ENCODE data around the gene OPCML.

Gene OPCML

DNA sequence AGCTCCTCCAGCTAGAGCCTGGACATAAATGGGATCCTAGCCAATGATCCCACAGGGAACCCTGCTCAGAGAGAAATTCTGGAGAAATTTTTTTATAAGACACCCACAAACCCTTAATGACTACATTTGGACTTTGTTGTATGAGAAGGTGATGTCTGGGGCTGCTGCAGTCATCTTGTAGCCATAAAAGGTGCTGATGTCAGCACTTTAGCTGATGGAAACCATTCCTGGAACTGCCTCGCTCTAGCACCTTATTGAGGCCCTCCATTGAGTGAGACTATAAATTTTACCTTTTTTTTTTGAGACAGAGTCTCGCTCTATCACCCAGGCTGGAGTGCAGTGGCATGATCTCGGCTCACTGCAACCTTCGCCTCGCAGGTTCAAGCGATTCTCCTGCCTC is 610.7 kb downstream of the OPCML start:
- peaks cover 24% of the 10 kb centered on the region for H3K4me1 Mint-ChIP-seq
- H3K4me3 Mint-ChIP-seq: no peak overlapping the region
- TF ChIP-seq, protein P1, sequence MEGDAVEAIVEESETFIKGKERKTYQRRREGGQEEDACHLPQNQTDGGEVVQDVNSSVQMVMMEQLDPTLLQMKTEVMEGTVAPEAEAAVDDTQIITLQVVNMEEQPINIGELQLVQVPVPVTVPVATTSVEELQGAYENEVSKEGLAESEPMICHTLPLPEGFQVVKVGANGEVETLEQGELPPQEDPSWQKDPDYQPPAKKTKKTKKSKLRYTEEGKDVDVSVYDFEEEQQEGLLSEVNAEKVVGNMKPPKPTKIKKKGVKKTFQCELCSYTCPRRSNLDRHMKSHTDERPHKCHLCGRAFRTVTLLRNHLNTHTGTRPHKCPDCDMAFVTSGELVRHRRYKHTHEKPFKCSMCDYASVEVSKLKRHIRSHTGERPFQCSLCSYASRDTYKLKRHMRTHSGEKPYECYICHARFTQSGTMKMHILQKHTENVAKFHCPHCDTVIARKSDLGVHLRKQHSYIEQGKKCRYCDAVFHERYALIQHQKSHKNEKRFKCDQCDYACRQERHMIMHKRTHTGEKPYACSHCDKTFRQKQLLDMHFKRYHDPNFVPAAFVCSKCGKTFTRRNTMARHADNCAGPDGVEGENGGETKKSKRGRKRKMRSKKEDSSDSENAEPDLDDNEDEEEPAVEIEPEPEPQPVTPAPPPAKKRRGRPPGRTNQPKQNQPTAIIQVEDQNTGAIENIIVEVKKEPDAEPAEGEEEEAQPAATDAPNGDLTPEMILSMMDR (IDR thresholded peaks at IDR 0.05; ENCODE audit: unreplicated experiment in 3 of 3): no peak
- H3K27me3 Mint-ChIP-seq (ENCODE audit: low read depth): no peaks in the 10 kb centered on the region
- H3K36me3 Mint-ChIP-seq (ENCODE audit: low read depth): peaks cover 13% of the 10 kb centered on the region
- H3K27ac Mint-ChIP-seq: no peak overlapping the region
- peaks cover 16% of the 10 kb centered on the region for H3K9me3 Mint-ChIP-seq

DNA sequence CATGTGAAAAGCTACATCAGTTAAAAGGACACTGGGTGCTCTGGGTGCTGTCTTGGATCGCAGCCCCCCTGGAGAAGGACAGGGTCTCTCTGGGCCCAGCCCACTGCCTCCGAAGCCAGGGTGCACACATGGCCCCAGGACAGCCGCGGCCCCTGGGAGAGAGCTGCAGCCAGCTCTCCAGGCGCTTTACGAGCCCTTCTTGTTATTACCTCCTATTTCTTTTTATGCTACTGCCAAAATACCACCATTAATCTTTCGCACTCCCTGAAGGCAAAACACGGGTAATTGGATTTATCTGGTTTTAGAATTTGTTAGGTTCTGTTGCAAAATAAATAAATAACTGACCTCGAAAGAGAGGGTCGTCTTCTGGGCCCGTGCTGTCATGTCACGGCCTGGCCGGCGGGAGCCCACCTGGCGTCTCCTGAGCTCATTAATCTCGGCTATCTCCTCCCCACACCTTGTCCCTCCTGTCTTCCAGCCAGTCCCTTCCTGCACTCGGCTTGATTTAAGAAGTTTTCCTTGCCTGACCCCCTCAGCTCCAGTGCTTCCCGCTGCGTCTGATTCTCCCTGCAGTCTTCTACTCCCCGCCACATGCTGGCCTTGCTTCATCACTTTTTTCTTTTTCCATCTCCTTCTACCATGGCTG is 611.7 kb downstream of the OPCML start:
- H3K4me3 Mint-ChIP-seq: peak overlapping the region; percentile 0 to 1 (median 1)
- peak overlapping the region; percentile 51 to 79 (median 51) for H3K27ac Mint-ChIP-seq
- no peaks in the 10 kb centered on the region for H3K27me3 Mint-ChIP-seq (ENCODE audit: low read depth)
- peaks cover 8% of the 10 kb centered on the region for H3K36me3 Mint-ChIP-seq (ENCODE audit: low read depth)
- H3K4me1 Mint-ChIP-seq: peaks cover 24% of the 10 kb centered on the region
- peaks cover 9% of the 10 kb centered on the region for H3K9me3 Mint-ChIP-seq
- TF ChIP-seq, protein P1 (IDR thresholded peaks at IDR 0.05; ENCODE audit: unreplicated experiment in 3 of 3): no peak

DNA sequence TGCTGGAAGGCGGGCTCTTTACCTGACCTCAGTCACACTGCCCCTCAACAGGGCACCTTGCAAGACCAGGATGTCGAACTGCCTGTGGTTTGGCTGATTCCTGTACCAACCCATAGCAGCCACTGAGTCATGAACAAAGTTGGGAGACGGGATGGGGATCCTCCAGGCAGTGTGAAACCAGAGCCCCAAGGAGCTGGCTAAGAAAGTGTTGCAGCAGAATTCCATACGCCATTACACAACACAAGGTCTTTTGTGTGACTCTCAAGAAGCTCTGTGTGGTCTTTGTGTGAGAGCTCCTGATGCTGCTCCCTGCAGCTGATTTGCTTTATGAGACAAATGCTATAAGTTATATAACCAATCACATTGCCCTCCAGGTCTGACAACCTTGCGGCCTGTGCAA is 617.7 kb downstream of the OPCML start:
- Mint-ChIP-seq H3K4me3 (no peak overlapping the region), H3K36me3 (ENCODE audit: low read depth) (no peaks in the 10 kb centered on the region)
- TF ChIP-seq, protein P1 (IDR thresholded peaks at IDR 0.05; ENCODE audit: unreplicated experiment in 3 of 3): no peak

DNA sequence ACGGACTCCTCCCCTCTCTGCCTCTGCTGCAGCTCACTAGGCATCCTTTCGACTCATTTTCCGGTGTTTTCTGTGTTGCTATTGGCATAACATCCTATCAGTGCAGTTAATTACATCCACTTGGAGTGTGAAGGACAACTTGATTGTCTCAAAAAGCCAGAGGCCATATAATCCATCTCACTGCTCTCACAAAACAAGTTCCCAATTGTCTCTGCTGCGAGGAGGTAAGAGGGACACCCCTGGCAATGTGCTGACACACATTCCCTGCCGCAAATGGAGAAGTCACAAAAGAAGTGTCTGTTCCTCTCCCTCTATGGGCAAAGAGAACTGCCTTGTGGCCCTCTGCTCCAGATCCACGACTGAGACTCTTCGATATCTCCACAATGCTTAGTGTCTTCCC is 618.4 kb downstream of the OPCML start:
- no peak overlapping the region for H3K4me3 Mint-ChIP-seq
- H3K36me3 Mint-ChIP-seq (ENCODE audit: low read depth): no peaks in the 10 kb centered on the region
- H3K27me3 Mint-ChIP-seq (ENCODE audit: low read depth): peaks cover 14% of the 10 kb centered on the region
- TF ChIP-seq, protein P1 (IDR thresholded peaks at IDR 0.05; ENCODE audit: unreplicated experiment in 3 of 3): no peak
- H3K9me3 Mint-ChIP-seq: no peaks in the 10 kb centered on the region
- H3K4me1 Mint-ChIP-seq: peaks cover 39% of the 10 kb centered on the region
- H3K27ac Mint-ChIP-seq: no peak overlapping the region

More for the DNA sequence above, 617.7 kb downstream of the OPCML start:
- Mint-ChIP-seq H3K27ac (no peak overlapping the region), H3K27me3 (ENCODE audit: low read depth) (peaks cover 14% of the 10 kb centered on the region), H3K9me3 (no peaks in the 10 kb centered on the region), H3K4me1 (peaks cover 38% of the 10 kb centered on the region)

DNA sequence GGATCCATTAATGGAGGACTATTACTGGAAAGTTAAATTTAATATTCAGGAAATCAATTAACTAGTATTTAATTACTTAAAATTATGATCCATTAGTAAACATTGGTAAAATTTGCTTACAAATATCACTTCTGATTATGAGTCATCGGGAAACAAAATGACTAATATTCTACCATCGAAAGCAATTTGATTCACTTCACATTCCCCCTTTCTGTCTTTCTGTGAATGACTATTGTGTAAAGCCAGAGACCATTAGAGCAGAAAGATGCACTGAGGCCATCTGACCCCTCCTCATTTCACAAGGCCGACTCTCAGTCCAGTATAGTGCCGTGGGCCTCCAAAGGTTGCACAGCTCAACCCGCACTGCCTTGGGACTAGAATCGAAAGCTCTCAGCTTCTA is 619.0 kb downstream of the OPCML start:
- peaks cover 41% of the 10 kb centered on the region for H3K4me1 Mint-ChIP-seq
- H3K27ac Mint-ChIP-seq: no peak overlapping the region
- H3K27me3 Mint-ChIP-seq (ENCODE audit: low read depth): peaks cover 14% of the 10 kb centered on the region
- TF ChIP-seq, protein P1 (IDR thresholded peaks at IDR 0.05; ENCODE audit: unreplicated experiment in 3 of 3): no peak
- no peaks in the 10 kb centered on the region for H3K9me3 Mint-ChIP-seq
- no peak overlapping the region for H3K4me3 Mint-ChIP-seq
- H3K36me3 Mint-ChIP-seq (ENCODE audit: low read depth): no peaks in the 10 kb centered on the region

DNA sequence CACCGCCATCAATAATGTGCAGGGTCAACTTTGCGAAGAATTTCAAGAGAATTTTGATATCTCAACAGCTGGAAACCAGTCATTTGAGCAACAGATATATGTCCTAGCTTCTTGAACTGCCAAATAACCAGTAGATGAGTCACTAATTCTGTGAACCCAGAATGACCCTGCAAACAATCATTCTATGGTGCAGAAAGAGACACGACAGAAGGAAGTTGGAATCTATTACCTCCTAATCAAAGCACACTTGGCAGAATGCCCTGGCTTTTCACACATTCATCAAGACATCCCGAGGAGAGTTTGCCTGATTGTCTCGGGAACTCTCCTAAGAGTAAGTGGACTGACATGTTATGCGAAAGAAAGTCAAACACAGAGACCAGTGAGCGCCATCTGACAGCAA is 621.1 kb downstream of the OPCML start:
- Mint-ChIP-seq H3K27me3 (ENCODE audit: low read depth) (peaks cover 17% of the 10 kb centered on the region), H3K27ac (peak overlapping the region; percentile 60 to 77 (median 69)), H3K36me3 (ENCODE audit: low read depth) (no peaks in the 10 kb centered on the region), H3K9me3 (no peaks in the 10 kb centered on the region), H3K4me3 (peak overlapping the region in 2 of 3 experiments; percentile 0 to 32), H3K4me1 (peaks cover 54% of the 10 kb centered on the region)
- TF ChIP-seq, protein P1 (IDR thresholded peaks at IDR 0.05; ENCODE audit: unreplicated experiment in 3 of 3): no peak
